Liver (tissue), 9 donors: ENCODE results near the gene HNF4A. TPM values are rescaled to one million over a fixed set of nuclear protein-coding genes. Genes with fewer than 3 reads are reported as not detected.

Experiments used
- DNase-seq: peaks from one replicate; pipeline ENCODE4 v3.0.0-alpha.2; 2017; ENCODE audit warnings: low spot score
- H3K27ac ChIP-seq, 2 donors: one replicate each; pipeline ENCODE4 v1.7.0; 2013; ENCODE audit warnings: inconsistent platforms in 2 of 2, low read length in 2 of 2, control low read depth in 1 of 2, low read depth in 1 of 2, mild to moderate bottlenecking in 1 of 2
- H3K27me3 ChIP-seq, 4 donors: one replicate each; pipeline versions ENCODE4 v1.6.1 to v1.7.0; 2013; ENCODE audit warnings: low read length in 3 of 4, inconsistent platforms in 1 of 4, mild to moderate bottlenecking in 1 of 4, moderate library complexity in 1 of 4; ENCODE audit not compliant: control insufficient read depth in 4 of 4, insufficient read depth in 4 of 4
- H3K36me3 ChIP-seq, 4 donors: one replicate each; pipeline versions ENCODE4 v1.6.1 to v1.7.0; 2013; ENCODE audit warnings: low read length in 3 of 4, mild to moderate bottlenecking in 3 of 4, low read depth in 1 of 4, moderate library complexity in 1 of 4; ENCODE audit not compliant: control insufficient read depth in 4 of 4, insufficient read depth in 3 of 4
- H3K4me1 ChIP-seq, 4 donors: one replicate each; pipeline versions ENCODE4 v1.6.1 to v1.7.0; 2013; ENCODE audit warnings: low read length in 3 of 4, mild to moderate bottlenecking in 3 of 4, moderate library complexity in 1 of 4; ENCODE audit not compliant: control insufficient read depth in 4 of 4, insufficient read depth in 4 of 4
- H3K4me3 ChIP-seq, 3 donors: one replicate each; pipeline versions ENCODE4 v1.6.1 to v1.7.0; 2013; ENCODE audit warnings: low read length in 3 of 3, control low read depth in 1 of 3, low read depth in 1 of 3, mild to moderate bottlenecking in 1 of 3
- H3K9ac ChIP-seq, 2 donors: one replicate each; pipeline ENCODE4 v1.7.0; 2013; ENCODE audit warnings: low read length in 2 of 2, mild to moderate bottlenecking in 2 of 2, moderate library complexity in 2 of 2, control low read depth in 1 of 2, low read depth in 1 of 2
- H3K9me3 ChIP-seq, 4 donors: one replicate each; pipeline versions ENCODE4 v1.6.1 to v1.7.0; 2013; ENCODE audit warnings: low read length in 3 of 4; ENCODE audit not compliant: control insufficient read depth in 4 of 4
- EGR1 ChIP-seq, 2 donors: IDR thresholded peaks; 2 replicates each; pipeline ENCODE4 v1.6.1; 2016 to 2018; ENCODE audit warnings: antibody characterized with exemption in 2 of 2, low read depth in 2 of 2
- FOXA1 ChIP-seq: IDR thresholded peaks from 2 replicates; pipeline ENCODE4 v1.6.1; 2016; ENCODE audit warnings: antibody characterized with exemption
- FOXA2 ChIP-seq: IDR thresholded peaks from 2 replicates; pipeline ENCODE4 v1.6.1; 2016; ENCODE audit warnings: antibody characterized with exemption
- GABPA ChIP-seq, 2 donors: IDR thresholded peaks in 1 of 2; conservative IDR thresholded peaks in 1 of 2; 2 replicates each; pipeline ENCODE4 v1.6.1; 2016; ENCODE audit warnings: antibody characterized with exemption in 2 of 2, mild to moderate bottlenecking in 1 of 2, moderate library complexity in 1 of 2
- HNF4A ChIP-seq, 2 donors: conservative IDR thresholded peaks; 2 replicates each; pipeline ENCODE4 v1.6.1; 2016; ENCODE audit warnings: antibody characterized with exemption in 2 of 2, mild to moderate bottlenecking in 2 of 2
- HNF4G ChIP-seq: IDR thresholded peaks from 2 replicates; pipeline ENCODE4 v1.6.1; 2016; ENCODE audit warnings: antibody characterized with exemption
- JUND ChIP-seq, 2 donors: IDR thresholded peaks; 2 replicates each; pipeline ENCODE4 v1.6.1; 2016; ENCODE audit warnings: antibody characterized with exemption in 2 of 2
- NR2F2 ChIP-seq: IDR thresholded peaks from 2 replicates; pipeline ENCODE4 v1.6.1; 2016; ENCODE audit warnings: antibody characterized with exemption
- RAD21 ChIP-seq, 2 donors: IDR thresholded peaks; 2 replicates each; pipeline ENCODE4 v1.6.1; 2016; ENCODE audit warnings: antibody characterized with exemption in 2 of 2, mild to moderate bottlenecking in 2 of 2
- RXRA ChIP-seq, 2 donors: IDR thresholded peaks; 2 replicates each; pipeline ENCODE4 v1.6.1; 2017 to 2018; ENCODE audit warnings: antibody characterized with exemption in 2 of 2, mild to moderate bottlenecking in 1 of 2
- SP1 ChIP-seq: IDR thresholded peaks from 2 replicates; pipeline ENCODE4 v1.6.1; 2018; ENCODE audit warnings: antibody characterized with exemption, mild to moderate bottlenecking
- TAF1 ChIP-seq: conservative IDR thresholded peaks from 2 replicates; pipeline ENCODE4 v1.6.1; 2016; ENCODE audit warnings: antibody characterized with exemption, mild to moderate bottlenecking
- YY1 ChIP-seq: IDR thresholded peaks from 2 replicates; pipeline ENCODE4 v1.6.1; 2016; ENCODE audit warnings: antibody characterized with exemption, mild to moderate bottlenecking
- WGBS: extraction: QIAGEN DNeasy Blood & Tissue Kit; methylation state at CpG from one replicate; pipeline ENCODE4 v1.1.7; 2013; 5-methylcytosine and 5-hydroxymethylcytosine counted together
- polyA plus RNA-seq, 2 donors: library from polyadenylated mRNA; stranded (reverse) in 1 of 2; unstranded in 1 of 2; fragments of 200-250 nt in 1 of 2; fragments of >200 nt in 1 of 2; fragmentation: Nextera tagmentation in 1 of 2; extraction: Ambion mirVana in 1 of 2; gene quantifications; one replicate each; pipeline versions ENCODE4 v1.2.1 to v1.2.3, GENCODE V29; 2013 to 2015
- total RNA-seq, 2 donors: library from RNA; depleted of rRNA; stranded (reverse); fragments of >200 nt; gene quantifications; one replicate each; pipeline ENCODE4 v1.2.3, GENCODE V29; 2014
- TF ChIP-seq, protein P1 (sequence below): IDR thresholded peaks from 2 replicates; pipeline ENCODE4 v1.6.1; 2016; ENCODE audit warnings: antibody characterized with exemption, mild to moderate bottlenecking
- TF ChIP-seq, protein P2 (sequence below): IDR thresholded peaks from 2 replicates; pipeline ENCODE4 v1.6.1; 2016; ENCODE audit warnings: antibody characterized with exemption
- TF ChIP-seq, protein P3 (sequence below): IDR thresholded peaks from 2 replicates; pipeline ENCODE4 v1.6.1; 2016; ENCODE audit warnings: antibody characterized with exemption
- TF ChIP-seq, protein P4 (sequence below): fragments of 150-350 bp; IDR thresholded peaks from 2 replicates; pipeline ENCODE4 v1.5.1; 2017; ENCODE audit warnings: improper control_type of control experiment, low read depth, low read length; ENCODE audit not compliant: missing input control
- TF ChIP-seq, protein P5 (sequence below): IDR thresholded peaks from 2 replicates; pipeline ENCODE4 v1.6.1; 2016; ENCODE audit warnings: antibody characterized with exemption
- donor health status: healthy.
- donor health status: healthy.
- donor health status: healthy.
- donor health status: healthy.
- donor health status: healthy.

Gene HNF4A
- total and polyA plus RNA-seq, 4 donors: 51.7 to 171 (median 86.0) TPM

DNA sequence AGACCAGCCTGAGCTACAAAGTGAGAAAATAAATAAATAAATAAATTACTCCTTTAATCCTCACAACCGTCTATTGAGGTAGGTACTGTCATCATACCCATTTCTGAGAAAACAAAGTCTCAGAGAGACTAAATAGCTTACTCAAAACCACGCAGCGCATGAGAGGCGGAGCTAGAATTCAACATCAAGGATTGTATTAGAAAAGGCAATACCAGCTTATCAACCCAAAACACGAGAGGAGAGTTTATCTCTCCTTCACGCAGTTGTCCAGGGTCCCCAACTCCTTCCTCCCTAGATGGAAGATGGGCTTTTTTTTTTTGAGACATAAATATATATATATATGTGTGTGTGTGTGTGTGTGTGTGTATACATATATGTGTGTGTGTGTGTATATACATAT is 12.2 kb downstream of the HNF4A start:
- H3K9ac ChIP-seq: no peak overlapping the region
- H3K27ac ChIP-seq: no peak overlapping the region
- WGBS: 96% methylated on average over 6 of the region's 6 CpGs
- no peak for DNase-seq
- no peaks in the 10 kb centered on the region for H3K9me3 ChIP-seq
- H3K4me3 ChIP-seq: no peak overlapping the region
- no peaks in the 10 kb centered on the region for H3K27me3 ChIP-seq
- peaks cover 2 to 5% (median 3%) of the 10 kb centered on the region in 4 donors for H3K36me3 ChIP-seq
- H3K4me1 ChIP-seq: peaks cover 6 to 26% (median 17%) of the 10 kb centered on the region in 4 donors
- TF ChIP-seq RAD21 (IDR thresholded peaks at IDR 0.05) (no peak), EGR1 (IDR thresholded peaks at IDR 0.05; ENCODE audit: low read depth in 2 of 2) (no peak), FOXA1 (no peak), RXRA (IDR thresholded peaks at IDR 0.05) (no peak), HNF4G (no peak), SP1 (no peak)
- TF ChIP-seq, protein P1, sequence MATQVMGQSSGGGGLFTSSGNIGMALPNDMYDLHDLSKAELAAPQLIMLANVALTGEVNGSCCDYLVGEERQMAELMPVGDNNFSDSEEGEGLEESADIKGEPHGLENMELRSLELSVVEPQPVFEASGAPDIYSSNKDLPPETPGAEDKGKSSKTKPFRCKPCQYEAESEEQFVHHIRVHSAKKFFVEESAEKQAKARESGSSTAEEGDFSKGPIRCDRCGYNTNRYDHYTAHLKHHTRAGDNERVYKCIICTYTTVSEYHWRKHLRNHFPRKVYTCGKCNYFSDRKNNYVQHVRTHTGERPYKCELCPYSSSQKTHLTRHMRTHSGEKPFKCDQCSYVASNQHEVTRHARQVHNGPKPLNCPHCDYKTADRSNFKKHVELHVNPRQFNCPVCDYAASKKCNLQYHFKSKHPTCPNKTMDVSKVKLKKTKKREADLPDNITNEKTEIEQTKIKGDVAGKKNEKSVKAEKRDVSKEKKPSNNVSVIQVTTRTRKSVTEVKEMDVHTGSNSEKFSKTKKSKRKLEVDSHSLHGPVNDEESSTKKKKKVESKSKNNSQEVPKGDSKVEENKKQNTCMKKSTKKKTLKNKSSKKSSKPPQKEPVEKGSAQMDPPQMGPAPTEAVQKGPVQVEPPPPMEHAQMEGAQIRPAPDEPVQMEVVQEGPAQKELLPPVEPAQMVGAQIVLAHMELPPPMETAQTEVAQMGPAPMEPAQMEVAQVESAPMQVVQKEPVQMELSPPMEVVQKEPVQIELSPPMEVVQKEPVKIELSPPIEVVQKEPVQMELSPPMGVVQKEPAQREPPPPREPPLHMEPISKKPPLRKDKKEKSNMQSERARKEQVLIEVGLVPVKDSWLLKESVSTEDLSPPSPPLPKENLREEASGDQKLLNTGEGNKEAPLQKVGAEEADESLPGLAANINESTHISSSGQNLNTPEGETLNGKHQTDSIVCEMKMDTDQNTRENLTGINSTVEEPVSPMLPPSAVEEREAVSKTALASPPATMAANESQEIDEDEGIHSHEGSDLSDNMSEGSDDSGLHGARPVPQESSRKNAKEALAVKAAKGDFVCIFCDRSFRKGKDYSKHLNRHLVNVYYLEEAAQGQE: no peak
- TF ChIP-seq, protein P2, sequence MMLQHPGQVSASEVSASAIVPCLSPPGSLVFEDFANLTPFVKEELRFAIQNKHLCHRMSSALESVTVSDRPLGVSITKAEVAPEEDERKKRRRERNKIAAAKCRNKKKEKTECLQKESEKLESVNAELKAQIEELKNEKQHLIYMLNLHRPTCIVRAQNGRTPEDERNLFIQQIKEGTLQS: no peak
- TF ChIP-seq, protein P3, sequence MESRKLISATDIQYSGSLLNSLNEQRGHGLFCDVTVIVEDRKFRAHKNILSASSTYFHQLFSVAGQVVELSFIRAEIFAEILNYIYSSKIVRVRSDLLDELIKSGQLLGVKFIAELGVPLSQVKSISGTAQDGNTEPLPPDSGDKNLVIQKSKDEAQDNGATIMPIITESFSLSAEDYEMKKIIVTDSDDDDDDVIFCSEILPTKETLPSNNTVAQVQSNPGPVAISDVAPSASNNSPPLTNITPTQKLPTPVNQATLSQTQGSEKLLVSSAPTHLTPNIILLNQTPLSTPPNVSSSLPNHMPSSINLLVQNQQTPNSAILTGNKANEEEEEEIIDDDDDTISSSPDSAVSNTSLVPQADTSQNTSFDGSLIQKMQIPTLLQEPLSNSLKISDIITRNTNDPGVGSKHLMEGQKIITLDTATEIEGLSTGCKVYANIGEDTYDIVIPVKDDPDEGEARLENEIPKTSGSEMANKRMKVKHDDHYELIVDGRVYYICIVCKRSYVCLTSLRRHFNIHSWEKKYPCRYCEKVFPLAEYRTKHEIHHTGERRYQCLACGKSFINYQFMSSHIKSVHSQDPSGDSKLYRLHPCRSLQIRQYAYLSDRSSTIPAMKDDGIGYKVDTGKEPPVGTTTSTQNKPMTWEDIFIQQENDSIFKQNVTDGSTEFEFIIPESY: no peak

DNA sequence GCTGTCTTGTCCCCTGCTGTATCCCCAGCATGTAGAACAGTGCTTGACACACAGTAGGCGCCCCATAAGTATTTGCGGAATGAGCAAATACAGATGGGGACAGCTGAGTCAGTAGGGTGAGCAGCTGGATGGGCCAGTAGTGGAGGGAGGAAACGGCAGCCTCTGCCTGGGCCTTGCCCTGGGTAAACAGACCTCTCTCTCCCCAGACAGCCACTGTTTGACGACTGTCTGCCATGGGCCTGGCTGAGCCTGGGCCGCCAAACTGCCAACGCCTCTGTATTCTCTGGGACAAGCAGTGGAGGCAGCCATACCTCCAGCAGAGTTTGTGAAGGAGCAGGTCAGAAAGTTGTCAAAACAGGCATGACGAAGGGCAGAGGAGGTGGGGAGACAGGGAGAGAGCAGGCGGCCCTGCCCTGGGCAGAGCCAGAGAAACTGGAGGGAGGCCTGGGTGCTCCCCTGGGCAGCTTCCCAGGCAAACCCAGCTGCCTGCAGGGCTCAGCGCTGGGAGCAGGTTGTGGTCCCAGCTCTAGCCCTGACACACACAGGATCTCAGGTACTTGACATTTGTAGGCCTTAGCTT is 15.2 kb downstream of the HNF4A start:
- H3K9me3 ChIP-seq: no peaks in the 10 kb centered on the region
- H3K4me3 ChIP-seq: no peak overlapping the region
- peaks cover 7 to 30% (median 22%) of the 10 kb centered on the region in 4 donors for H3K4me1 ChIP-seq
- peaks cover 2 to 18% (median 12%) of the 10 kb centered on the region in 4 donors for H3K36me3 ChIP-seq
- H3K9ac ChIP-seq: no peak overlapping the region
- DNase-seq: peak; percentile 42
- WGBS: 36% methylated on average over 9 of the region's 9 CpGs
- H3K27me3 ChIP-seq: no peaks in the 10 kb centered on the region
- peak overlapping the region; percentile 11 to 13 for H3K27ac ChIP-seq
- TF ChIP-seq FOXA2 (peak; percentile 47), EGR1 (IDR thresholded peaks at IDR 0.05; ENCODE audit: low read depth in 2 of 2) (no peak), HNF4A (conservative IDR thresholded peaks at IDR 0.05) (no peak), GABPA (IDR thresholded peaks at IDR 0.05 in 1 of 2, conservative IDR thresholded peaks at IDR 0.05 in 1 of 2) (no peak), HNF4G (no peak), NR2F2 (no peak), SP1 (no peak), RXRA (IDR thresholded peaks at IDR 0.05) (peak in 1 of 2 donors; percentile 14), FOXA1 (peak; percentile 25), JUND (IDR thresholded peaks at IDR 0.05) (no peak), TAF1 (no peak), RAD21 (IDR thresholded peaks at IDR 0.05) (peak in 1 of 2 donors; percentile 6), YY1 (peak; percentile 64)
- TF ChIP-seq, protein P4, sequence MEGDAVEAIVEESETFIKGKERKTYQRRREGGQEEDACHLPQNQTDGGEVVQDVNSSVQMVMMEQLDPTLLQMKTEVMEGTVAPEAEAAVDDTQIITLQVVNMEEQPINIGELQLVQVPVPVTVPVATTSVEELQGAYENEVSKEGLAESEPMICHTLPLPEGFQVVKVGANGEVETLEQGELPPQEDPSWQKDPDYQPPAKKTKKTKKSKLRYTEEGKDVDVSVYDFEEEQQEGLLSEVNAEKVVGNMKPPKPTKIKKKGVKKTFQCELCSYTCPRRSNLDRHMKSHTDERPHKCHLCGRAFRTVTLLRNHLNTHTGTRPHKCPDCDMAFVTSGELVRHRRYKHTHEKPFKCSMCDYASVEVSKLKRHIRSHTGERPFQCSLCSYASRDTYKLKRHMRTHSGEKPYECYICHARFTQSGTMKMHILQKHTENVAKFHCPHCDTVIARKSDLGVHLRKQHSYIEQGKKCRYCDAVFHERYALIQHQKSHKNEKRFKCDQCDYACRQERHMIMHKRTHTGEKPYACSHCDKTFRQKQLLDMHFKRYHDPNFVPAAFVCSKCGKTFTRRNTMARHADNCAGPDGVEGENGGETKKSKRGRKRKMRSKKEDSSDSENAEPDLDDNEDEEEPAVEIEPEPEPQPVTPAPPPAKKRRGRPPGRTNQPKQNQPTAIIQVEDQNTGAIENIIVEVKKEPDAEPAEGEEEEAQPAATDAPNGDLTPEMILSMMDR: no peak
- TF ChIP-seq, protein P5, sequence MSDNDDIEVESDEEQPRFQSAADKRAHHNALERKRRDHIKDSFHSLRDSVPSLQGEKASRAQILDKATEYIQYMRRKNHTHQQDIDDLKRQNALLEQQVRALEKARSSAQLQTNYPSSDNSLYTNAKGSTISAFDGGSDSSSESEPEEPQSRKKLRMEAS: no peak
- TF ChIP-seq, protein P2: no peak
- TF ChIP-seq, protein P1: no peak
